CD4-positive, alpha-beta T cell treated with Interleukin-21 for 1 hour (primary cell): ENCODE results near the gene SSC4D.

Experiments
- DNase-seq: peaks from one replicate; pipeline ENCODE4 v3.0.0-alpha.2; 2020

Gene SSC4D

DNA sequence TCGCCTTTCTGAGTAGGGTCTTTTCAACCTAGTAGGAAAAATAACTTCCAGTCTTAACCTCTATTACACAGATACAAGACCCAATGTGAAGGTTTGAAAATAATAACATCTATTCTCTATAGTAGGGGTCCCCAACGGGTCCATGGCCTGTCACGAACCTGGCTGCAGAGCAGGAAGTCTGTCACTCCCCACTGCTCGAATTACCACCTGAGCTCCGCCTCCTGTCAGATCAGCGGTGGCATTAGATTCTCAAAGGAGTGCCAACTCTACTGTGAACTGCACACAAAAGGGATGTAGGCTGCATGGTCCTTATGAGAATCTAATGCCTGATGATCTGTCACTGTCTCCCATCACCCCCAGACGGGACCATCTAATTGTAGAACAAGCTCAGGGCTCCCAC, 58.1 kb downstream of the SSC4D start:
- no peak for DNase-seq

- DNase-seq = no peak
These were observed 60.1 kb downstream of the SSC4D start for GRCh38 chr7:76349313-76349885.

- no peak for DNase-seq
These were observed 61.8 kb downstream of the SSC4D start for GRCh38 chr7:76347710-76348109.

- no peak for DNase-seq
These were observed 62.7 kb downstream of the SSC4D start for GRCh38 chr7:76346778-76347177.

GRCh38 chr7:76346097-76346496, 63.4 kb downstream of the SSC4D start:
- no peak for DNase-seq

DNA sequence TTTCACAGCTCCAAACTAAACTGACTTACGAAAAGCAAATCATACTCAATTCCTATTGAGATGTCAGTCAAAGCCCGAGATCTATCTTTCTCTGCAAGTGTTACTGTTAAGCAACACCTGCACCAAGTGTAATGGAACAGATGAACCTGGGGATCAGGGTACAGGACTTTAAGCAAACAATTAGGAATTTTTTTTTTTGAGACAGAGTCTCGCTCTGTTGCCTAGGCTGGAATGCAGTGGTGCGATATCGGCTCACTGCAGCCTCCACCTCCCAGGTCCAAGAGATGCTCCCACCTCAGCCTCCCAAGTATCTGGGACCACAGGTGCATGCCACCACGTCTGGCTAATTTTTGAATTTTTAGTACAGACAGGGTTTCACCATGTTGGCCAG, 65.6 kb downstream of the SSC4D start:
- DNase-seq = no peak

- DNase-seq = no peak
These were observed 66.1 kb downstream of the SSC4D start for GRCh38 chr7:76343294-76343930.

- DNase-seq = no peak
These were observed 67.3 kb downstream of the SSC4D start for GRCh38 chr7:76342222-76342621.

DNA sequence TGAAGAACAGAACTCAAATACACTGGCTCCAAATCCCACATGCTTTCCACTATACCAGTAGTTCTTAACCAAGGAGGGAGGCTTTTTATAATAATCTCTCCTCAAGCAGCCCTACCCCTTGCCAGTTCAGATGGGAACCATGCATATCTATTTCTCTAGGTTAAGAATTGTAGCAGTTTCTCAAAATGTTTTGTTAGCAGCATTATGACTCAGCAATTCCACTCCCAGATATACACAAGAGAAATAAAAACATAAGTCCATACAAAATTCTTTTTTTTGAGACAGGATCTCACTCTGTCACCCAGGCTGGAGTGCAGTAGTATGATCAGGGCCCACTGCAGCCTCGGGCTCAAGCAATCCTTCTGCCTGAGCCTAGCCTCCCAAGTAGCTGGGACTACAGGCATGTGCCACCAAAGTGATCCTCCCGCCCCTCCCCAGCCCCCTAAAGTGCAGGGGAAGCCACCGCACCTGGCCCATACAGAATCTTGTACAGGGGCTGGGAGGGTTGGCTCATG, 68.8 kb downstream of the SSC4D start:
- no peak for DNase-seq
